Adipose tissue (tissue), 3 donors: ENCODE results near the gene ZFP62. TPM values are rescaled to one million over a fixed set of nuclear protein-coding genes. Genes with fewer than 3 reads are reported as not detected.

Source experiments
- H3K27ac ChIP-seq: one replicate; pipeline ENCODE4 v1.5.1; 2013; ENCODE audit warnings: low read depth, low read length
- WGBS, 3 donors: extraction: QIAGEN DNeasy Blood & Tissue Kit; methylation state at CpG; one replicate each; pipeline ENCODE4 v1.1.7; 2013; 5-methylcytosine and 5-hydroxymethylcytosine counted together
- polyA plus RNA-seq, 3 donors: library from polyadenylated mRNA; stranded (reverse); fragments of 200-250 nt; gene quantifications; one replicate each; pipeline ENCODE4 v1.2.3, GENCODE V29; 2013
- donor health status: healthy with polysubstance abuse.
- donor health status: Bipolar disorder and iron deficiency.
- donor health status: healthy.

ZFP62 gene
- polyA plus RNA-seq, 3 donors, result 5.0 to 9.8 (median 8.6) TPM

DNA sequence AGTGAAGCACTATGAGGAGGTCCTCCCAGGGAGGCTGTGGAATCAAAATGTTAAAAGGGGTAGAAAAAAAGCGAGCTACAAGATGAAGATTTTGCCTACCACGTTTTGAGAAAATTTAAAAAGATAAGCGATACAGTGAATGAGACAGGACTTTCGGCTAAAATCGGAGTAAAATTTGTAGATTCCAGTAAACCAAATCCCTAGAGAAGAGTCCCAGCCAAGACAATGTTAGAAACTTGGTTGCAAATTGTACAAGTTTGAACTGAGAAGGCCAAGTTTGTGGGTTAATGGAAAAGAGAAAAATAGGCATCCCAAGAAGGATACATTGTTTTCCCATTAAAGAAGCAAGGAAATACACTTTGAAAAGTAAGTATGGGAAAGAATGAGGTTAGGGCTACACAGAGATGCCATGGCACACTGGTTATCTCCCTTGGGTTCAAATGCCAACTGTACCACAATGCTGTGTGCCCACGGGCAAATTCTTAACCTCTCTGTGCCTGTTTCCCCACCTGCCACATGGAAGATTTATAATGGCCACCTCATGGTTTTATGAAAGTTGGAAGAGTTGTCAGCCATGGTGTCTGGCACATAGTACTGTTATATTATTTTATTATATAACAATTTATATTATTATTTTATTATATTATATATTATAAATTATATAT is 42.3 kb downstream of the ZFP62 start:
- peak overlapping the region; percentile 54 for H3K27ac ChIP-seq
- WGBS, 3 donors, result 52 to 82% (median 54%) methylated on average over 6 of the region's 6 CpGs

DNA sequence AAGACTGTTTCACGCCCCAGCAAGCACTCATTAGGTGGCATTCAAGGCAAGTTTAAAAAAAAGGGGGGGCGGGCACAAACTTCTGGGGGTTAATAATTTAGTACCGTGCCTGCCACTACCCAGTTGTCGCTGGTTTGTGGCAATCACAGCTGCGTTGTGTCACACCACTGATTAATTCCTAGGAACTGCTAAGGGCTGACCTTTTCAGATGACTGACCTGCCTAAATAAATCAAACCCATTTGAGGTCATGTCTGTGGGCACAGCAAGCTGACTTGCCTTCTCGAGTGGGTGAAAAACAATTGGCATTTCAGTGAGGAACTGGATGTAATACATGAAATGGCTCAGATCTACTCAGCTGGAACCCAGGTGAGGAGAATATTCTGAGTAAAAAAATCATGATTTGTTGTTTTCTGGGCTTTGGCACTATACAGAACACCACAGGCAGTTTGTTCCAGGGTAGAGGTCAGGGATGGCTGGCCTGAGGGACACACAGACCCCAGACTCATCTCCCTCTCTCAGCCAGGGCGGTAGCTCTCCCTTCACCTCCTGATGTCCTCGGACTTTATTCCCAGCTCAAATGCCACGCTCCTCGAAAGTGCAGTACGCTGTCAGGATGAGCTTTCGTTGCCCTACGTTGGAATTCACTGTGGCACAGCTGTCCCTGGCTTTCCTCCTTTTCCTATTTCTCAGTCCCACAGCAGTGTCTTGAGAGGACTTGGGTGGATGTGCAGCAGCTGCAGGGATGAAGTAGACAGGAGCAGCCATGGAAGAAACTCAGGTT is 43.0 kb downstream of the ZFP62 start:
- WGBS, 3 donors, result 48 to 50% (median 48%) methylated on average over 13 of the region's 13 CpGs
- peak overlapping the region; percentile 54 for H3K27ac ChIP-seq

DNA sequence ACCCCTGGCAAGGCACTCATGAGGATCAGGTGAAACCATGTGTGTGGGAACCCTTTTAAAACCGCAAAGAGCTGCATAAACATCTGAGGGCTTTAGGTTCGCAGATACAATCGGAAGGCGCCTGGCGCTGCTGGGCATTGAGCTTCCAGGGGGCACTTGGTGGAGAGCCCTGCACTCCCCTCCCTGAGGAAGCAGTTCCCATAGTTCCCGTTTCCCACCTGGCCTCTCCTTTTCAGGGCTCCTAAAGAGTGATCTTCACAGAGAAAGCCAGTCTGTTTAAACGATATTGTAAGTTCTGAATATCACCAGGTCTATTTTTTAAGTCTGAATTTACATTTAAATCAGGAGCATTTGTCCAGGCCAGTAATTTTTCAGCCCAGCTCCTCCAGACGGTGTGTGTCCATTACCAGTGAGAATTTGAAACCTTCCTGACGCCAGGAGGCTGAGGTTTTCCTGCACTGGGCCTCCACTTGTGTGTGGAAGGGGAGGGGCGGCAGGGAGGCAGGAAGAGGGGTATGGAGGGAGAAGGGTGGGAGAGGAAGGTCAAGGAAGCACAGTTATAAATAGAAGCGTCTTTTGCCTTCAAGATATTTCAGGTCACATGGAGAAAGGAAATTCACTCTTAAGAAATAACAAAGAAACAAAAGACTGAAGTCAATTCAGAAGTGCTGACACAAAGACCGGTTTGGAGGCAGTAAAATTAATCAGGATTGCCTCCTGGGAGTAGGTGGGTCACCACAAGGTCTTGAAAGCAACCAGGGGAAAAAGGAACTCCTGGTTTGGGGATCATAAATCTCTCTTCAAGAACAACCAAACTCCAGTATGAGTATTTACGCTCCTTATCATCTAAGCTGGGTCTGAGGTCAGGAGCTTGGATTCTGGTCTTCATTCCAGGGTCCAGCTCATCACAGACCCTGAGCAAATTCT is 44.2 kb downstream of the ZFP62 start:
- H3K27ac ChIP-seq, result peak overlapping the region; percentile 6
- 24 to 54% (median 28%) methylated on average over 13 of the region's 13 CpGs for WGBS, 3 donors

DNA sequence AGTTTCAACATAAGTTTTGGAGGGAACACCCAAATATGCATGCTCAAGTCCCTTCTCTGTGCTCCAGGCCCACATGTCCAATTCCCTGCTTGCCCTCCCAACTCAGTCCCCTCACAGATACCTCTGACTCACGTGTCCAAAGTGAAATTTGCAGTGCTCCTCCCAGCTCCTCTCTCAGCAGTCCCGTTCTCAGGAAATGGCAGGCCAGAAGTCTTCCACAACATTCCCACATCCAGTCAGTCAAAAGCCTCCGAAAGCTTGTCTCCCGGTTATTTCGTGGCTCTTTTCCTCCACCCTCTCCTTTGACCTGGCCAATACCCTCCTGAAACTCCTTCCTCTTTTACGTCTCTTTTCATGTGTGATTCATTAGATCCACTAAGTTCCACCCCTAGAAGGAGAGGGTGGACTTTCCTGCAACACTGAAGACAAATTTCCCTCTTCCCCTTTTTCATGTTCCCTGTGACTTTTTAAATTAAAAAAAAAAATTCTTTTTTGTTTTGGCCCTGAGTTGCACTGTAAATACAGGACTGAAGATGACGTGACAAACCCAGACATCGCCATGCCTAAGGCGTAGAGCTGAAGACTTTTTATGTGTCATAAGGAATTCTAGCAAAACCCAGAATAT is 45.7 kb downstream of the ZFP62 start:
- WGBS, 3 donors, result 37 to 66% (median 48%) methylated on average over 9 of the region's 9 CpGs

DNA sequence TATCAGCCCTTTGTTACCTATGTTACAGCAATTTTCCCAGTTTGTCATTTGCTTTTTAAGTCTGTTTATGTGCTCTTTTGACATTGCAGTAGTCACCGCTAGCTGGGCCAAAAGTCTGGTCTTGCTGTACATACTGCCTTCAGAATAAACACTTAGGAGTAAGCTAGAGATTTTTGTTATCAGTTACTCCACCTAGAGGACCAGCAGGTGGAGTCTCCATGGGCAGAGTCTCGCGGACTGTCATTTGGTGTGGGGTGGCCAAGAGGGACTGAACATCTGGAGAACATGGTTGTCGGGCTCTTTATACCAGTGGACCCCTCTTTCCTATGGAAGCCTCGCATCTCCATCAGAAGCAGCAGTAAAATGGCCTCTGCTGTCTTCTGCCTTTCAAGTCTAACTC is 47.7 kb downstream of the ZFP62 start:
- WGBS, 3 donors, result 67 to 76% (median 76%) methylated on average over 5 of the region's 5 CpGs

More for the DNA sequence above, 45.7 kb downstream of the ZFP62 start:
- no peak overlapping the region for H3K27ac ChIP-seq

DNA sequence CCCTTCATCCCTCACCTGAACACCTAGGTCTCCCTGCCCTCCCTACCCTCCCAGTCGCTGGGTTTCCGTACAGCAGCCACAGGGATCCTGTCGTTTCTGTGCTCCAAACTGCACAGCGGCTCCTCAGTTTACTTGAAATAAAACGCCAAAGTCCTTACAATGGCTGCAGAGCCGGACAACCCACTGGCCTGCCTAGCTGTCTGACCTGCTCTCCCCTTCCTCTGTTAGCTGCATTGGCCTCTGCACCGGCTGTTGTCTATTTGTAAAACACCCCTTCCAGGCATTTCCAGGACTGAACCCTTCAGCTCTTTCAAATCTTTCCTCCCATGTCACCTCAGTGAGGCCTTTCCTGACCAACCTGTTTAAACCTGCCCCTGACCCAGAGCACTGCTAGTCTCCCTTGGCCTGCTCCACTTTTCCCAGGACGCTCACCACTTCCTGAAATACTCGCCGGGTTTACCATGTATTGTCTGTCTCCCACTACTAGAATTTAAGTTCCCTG is 49.4 kb downstream of the ZFP62 start:
- 62 to 67% (median 64%) methylated on average over 10 of the region's 10 CpGs for WGBS, 3 donors
- H3K27ac ChIP-seq, result peak overlapping the region; percentile 49

More for the DNA sequence above, 47.7 kb downstream of the ZFP62 start:
- H3K27ac ChIP-seq, result no peak overlapping the region

DNA sequence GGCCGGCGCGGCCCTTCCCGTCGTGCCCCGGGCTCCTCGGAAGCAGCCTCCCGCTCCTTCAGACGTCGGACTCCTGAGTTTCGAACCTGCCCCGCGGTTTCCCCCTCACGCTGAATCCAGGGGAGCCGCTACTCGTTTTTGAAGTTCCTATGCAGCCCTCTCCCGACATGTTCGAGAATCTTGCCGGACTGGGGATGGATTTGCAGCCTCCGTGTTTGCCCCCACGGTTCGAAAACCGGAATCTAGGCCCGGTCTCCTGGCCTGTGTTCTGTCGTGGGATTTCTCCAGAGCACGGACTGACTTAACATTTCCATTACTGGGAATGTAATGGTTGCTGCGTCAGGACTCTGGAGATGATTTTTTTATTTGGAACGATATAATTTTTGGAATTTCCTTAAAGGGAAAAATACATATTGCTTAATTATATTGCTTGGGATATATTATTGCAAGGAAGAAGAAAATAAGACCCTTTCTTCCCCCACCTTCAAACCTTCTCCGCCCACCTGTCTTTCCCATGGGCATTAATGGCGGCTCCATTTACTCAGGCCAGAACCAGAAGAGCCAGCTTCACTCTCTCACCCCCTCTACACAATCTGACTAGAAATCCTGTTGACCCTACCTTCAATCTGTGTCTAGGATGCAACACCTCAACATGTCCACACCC is 50.0 kb downstream of the ZFP62 start:
- H3K27ac ChIP-seq, result peak overlapping the region; percentile 88
- WGBS, 3 donors, result 7 to 8% (median 7%) methylated on average over 29 to 30 of the region's 30 CpGs

DNA sequence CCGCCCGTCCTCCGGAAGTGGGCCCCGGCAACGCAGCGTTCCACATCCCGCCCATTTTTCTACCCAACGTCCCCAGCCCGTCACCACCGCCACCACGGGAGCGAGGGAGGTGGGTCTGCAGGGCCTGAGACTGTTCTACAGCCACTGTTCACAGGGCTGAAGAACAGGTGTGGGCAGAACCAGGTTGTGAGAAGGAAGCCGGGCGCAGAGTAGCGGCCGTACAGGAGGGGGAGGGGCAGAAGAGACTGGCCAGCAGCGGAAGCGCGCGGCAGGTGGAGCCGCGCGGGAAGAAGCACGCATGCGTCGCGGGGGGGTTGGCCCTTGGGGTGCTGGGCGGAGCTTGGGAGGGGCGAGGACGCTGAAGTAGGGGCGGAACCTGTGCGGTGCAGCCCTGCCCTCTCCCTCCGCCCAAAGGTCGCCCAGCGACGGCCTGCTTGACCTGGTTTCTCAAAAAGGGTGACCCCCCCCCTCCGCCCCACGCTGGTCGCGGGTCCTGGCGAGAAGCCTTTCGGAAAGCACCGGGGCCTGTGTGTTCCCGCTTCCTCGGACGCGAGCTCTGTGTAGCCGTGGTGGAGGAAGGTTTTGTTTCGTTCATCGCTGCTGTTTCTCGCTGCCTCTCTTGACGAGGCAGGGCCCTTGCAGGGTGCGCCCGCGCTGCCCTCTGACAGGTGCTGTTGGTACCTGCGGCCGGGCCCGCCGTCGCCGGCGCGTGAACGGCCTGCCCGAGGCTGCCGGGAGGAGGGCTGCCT is 50.7 kb downstream of the ZFP62 start:
- 0% methylated on average over 53 to 66 of the region's 66 CpGs for WGBS, 3 donors

DNA sequence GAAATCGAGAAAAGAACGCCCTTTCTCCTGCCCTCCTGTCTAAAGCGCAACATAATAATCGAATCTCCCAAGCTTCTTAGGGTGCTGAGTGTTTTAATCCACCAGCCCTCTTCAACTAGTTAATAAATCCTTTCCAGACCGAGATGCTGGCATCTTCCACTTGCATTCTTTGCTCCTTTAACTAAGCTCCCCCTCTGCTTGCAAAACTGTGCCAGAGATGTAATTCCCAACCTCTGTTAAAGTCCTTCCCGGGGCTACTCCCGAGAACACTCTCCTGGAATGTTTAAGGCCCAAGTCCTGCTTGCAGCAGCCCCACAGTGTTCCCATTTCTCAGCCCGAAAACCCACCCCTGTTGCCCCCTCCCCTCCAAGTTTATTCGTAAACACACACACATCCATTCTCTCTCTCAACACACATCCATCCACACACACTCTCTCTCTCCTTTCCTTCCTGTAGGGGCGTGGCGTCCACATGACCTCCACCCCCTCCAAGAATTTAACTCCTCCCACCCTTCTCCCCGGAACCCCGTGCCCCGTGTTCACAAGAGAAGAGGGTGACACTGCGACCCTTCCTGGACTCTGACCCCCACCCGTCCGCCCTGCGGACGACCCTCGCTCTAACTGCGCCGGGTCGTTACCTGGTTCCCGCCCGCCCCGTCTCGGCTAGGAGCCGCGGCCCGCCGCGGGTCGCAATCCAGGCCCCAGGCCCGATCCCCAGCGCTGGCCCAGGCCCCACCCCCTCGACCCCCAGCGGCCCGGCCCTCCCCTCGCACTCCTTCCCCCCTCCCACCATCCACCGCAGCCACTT is 51.5 kb downstream of the ZFP62 start:
- peak overlapping the region; percentile 79 for H3K27ac ChIP-seq
- WGBS, 3 donors, result 3% methylated on average over 23 to 40 of the region's 40 CpGs

More for the DNA sequence above, 50.7 kb downstream of the ZFP62 start:
- peak overlapping the region; percentile 88 for H3K27ac ChIP-seq

DNA sequence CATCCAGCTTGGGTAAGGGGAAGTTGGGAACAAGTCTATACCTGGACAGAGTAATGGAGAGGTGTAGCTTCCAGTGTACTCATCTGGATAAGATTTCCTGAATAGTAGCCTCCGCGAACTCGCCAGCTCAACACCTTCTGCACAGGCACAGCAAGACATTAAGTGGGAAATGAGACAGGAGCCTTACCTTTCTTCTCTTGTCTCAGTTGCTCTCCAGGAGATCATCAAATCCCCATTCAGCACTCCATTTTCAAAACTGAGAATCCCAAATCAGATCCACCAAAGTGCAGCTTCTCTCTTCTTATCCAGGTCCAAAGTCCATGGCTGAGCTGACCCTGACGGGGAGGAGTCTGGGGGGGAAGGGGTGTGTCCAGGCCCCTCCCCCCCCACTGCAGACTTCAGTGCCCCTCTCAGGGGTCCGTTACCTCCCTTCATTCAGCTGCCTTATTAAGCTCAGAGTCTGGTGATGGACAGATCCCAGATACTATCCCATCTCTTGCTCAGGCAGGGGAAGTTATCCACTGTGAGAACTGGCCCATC is 52.5 kb downstream of the ZFP62 start:
- no peak overlapping the region for H3K27ac ChIP-seq
- WGBS, 3 donors, result 55 to 79% (median 61%) methylated on average over 5 of the region's 5 CpGs

DNA sequence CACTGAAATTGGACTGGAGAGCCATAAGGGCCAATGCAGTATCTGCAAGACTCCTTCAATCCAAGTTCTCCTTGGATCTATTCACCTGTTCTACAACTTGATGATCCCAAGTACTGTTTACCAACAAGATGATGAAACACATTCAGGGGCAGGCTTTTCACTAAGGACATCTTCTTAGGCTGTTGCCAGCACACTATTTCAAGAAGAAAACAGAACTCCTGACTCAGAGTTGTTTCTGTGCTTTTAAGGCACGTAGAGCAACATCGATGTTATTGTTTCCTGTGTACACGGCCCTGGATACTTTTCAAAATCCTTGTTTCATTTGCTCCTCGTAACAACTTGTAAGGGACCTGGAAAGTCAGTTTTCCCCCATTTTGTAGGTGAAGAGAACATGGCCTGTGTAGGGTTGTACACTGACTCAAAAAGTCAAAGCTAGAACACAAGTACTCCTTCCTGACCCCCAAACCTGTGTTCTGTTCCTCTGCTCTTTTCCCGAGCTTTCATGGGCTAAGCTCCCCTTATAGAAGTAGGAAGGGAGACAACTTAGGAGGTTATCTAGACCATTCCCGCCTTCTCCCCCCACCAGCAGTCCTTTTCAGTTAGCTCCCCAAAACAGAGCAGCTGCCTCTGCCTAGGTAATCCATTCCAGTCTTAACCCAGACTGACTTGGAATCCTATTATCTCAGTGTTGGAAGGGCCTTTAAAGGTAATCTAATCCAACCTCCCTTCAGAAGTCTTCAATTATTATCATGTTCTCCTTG is 53.2 kb downstream of the ZFP62 start:
- no peak overlapping the region for H3K27ac ChIP-seq
- WGBS, 3 donors, result 30 to 64% (median 34%) methylated on average over 6 of the region's 6 CpGs

DNA sequence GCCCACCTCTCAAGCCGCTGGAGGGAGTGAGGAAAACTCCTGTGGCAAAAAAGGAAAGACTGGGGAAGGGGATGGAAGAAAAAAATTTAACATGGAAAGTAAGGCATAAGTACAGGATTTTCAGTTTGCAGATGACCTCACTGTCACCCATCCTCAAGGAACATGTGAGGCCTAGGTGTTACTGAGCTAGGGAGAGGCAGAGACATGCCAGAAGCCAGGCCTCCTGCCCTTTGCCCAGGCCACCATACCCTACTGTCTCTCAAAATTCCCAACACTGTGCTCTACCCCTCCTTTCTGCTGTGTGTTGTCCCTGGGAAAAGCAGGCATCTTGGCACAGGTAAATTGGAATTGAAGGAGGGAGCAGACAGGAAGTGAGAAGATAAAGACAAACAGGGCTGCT is 54.0 kb downstream of the ZFP62 start:
- WGBS, 3 donors, result 64 to 83% (median 79%) methylated on average over 1 of the region's 1 CpG
- H3K27ac ChIP-seq, result peak overlapping the region; percentile 7

DNA sequence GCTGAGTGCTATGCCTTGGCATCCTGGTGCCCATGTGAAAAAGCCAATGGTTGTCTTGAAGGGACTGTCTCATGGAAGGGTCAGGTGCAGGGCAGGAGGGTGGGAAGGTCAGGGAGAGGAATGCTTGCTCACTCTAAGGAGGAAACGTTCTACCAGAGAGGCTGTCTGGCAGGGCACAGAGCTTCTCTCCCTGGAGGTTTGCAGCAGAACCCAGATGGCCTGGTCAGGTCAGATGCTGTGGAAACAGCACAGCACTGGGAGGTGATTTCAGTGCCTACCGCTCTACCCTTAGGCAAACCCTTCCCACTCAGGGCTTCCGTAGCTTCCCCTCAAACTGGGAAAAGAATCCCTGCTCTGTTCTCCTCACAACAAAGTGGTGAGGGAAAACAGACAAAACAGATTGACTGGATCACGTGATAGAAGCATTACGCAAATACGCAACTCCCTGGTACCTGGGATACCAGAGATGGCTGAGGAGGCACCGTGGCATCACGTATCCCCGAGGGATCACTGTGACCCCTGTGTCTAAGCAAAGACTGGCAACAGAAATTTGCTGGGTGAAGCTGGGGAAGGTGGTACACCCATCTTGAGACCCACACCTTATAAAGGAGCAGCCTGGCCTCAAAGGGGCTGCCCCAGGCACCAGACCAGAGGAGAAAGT is 54.6 kb downstream of the ZFP62 start:
- WGBS, 3 donors, result 41 to 68% (median 55%) methylated on average over 9 of the region's 9 CpGs
- peak overlapping the region; percentile 7 for H3K27ac ChIP-seq

DNA sequence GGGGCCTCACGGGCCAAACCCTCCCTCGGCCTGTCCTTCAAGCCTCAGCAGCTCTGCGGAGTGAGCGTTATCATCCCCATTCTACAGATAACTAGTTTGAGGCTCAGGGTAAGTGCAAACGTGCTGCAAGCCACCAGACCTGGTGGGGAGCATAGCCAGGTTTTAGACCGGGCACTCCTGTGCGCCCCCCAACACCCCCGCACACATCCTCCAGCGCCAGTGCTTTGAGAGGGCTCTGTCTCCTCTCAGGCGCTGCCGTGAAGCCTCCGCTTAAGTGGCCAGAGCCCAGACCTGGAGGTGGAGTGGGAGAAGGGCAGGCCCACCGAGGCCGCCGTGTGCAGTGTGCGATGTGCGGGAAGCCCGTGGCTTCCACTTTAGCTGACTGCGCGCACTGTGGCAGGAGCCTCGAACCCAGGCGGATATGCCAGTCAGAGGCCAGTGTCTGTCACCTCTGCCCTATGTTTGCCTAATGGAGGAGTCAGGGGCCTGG is 56.9 kb downstream of the ZFP62 start:
- WGBS, 3 donors, result 62 to 83% (median 73%) methylated on average over 22 of the region's 22 CpGs
- H3K27ac ChIP-seq, result peak overlapping the region; percentile 45
